Fibroblast of skin of right biceps (primary cell): ENCODE results near the gene PLD6.
A peak's percentile ranks its signal among the peaks of the same experiment; 100 is the strongest.
"Not testable (repeated sequence)": the region's sequence is repeated elsewhere in the genome, so short reads cannot be mapped to it uniquely, and the experiment has no call there.

ENCODE experiments used
- DNase-seq: peaks from one replicate; pipeline ENCODE4 v3.0.0-alpha.2; 2013

PLD6 gene

GRCh38 chr17:17196776-17197175, 9.4 kb downstream of the PLD6 start:
- no peak for DNase-seq

GRCh38 chr17:17195466-17195865, 10.7 kb downstream of the PLD6 start:
- DNase-seq, result not testable (repeated sequence)

- no peak for DNase-seq
These were observed 14.2 kb downstream of the PLD6 start for GRCh38 chr17:17191961-17192381.

- DNase-seq, result peak; percentile 88
These were observed 14.8 kb downstream of the PLD6 start for GRCh38 chr17:17191346-17191792.

GRCh38 chr17:17190188-17190587, 15.9 kb downstream of the PLD6 start:
- no peak for DNase-seq

GRCh38 chr17:17189559-17189958, 16.6 kb downstream of the PLD6 start:
- no peak for DNase-seq

- DNase-seq, result no peak
These were observed 17.5 kb downstream of the PLD6 start for GRCh38 chr17:17188586-17188985.

- peak; percentile 22 for DNase-seq
These were observed 19.3 kb downstream of the PLD6 start for GRCh38 chr17:17186551-17187505.

- DNase-seq, result peak; percentile 12
These were observed 20.1 kb downstream of the PLD6 start for GRCh38 chr17:17186051-17186450.

GRCh38 chr17:17184985-17185757, 21.0 kb downstream of the PLD6 start:
- DNase-seq, result not testable (repeated sequence)

- DNase-seq, result no peak
These were observed 22.4 kb downstream of the PLD6 start for GRCh38 chr17:17183744-17184143.

- no peak for DNase-seq
These were observed 23.5 kb downstream of the PLD6 start for GRCh38 chr17:17182598-17183136.

- DNase-seq, result no peak
These were observed 24.2 kb downstream of the PLD6 start for GRCh38 chr17:17181666-17182597.

- DNase-seq, result no peak
These were observed 25.2 kb downstream of the PLD6 start for GRCh38 chr17:17180741-17181525.

GRCh38 chr17:17180141-17180603, 26.0 kb downstream of the PLD6 start:
- DNase-seq, result no peak

GRCh38 chr17:17179371-17179827, 26.7 kb downstream of the PLD6 start:
- no peak for DNase-seq

GRCh38 chr17:17177176-17177575, 29.0 kb downstream of the PLD6 start:
- DNase-seq, result no peak

GRCh38 chr17:17176341-17176740, 29.8 kb downstream of the PLD6 start:
- no peak for DNase-seq

- no peak for DNase-seq
These were observed 30.2 kb downstream of the PLD6 start for GRCh38 chr17:17175917-17176316.

- no peak for DNase-seq
These were observed 30.8 kb downstream of the PLD6 start for GRCh38 chr17:17175340-17175739.

GRCh38 chr17:17173921-17174320, 32.2 kb downstream of the PLD6 start:
- no peak for DNase-seq
